GM10248 (cell line): ENCODE data around the gene CYTIP.
"Not testable (repeated sequence)": the region's sequence is repeated elsewhere in the genome, so short reads cannot be mapped to it uniquely, and the experiment has no call there.

Source experiments
- CTCF ChIA-PET: fragments of 300-600 bp; sonication (Branson Sonifier 250); formaldehyde crosslinking; extraction: SDS; loops from one replicate; lab custom pipeline; 2021; ENCODE audit warnings: antibody characterized with exemption; lab: Yijun Ruan, JAX
- POLR2A ChIA-PET: fragments of 350-650 bp; sonication (Branson Sonifier 250); formaldehyde crosslinking; extraction: SDS; loops from one replicate; lab custom pipeline; 2020; ENCODE audit warnings: antibody characterized with exemption; lab: Yijun Ruan, JAX
- DNase-seq: peaks from one replicate; pipeline ENCODE4 v3.0.0; 2012; ENCODE audit errors: extremely low spot score
- CTCF ChIP-seq: IDR thresholded peaks from 2 replicates; pipeline ENCODE4 v1.5.1; 2012; ENCODE audit warnings: mild to moderate bottlenecking, low read depth; ENCODE audit errors: extremely low read depth, missing control alignments, control extremely low read depth

Gene CYTIP

GRCh38 chr2:157388827-157389226 lies 55.1 kb downstream of the CYTIP start:
- CTCF ChIA-PET, result no interaction called here
- TF ChIP-seq CTCF, result no peak
- POLR2A ChIA-PET, result no interaction called here
- no peak for DNase-seq

GRCh38 chr2:157386747-157387146 lies 57.1 kb downstream of the CYTIP start:
- no peak for TF ChIP-seq CTCF
- no peak for DNase-seq
- CTCF ChIA-PET, result interaction anchor here (1.3 to 3.9 kb wide), 3 partner anchors 17 to 51 kb away, joined by 4 to 9 read pairs (median 5); no protein-coding TSS in a partner anchor
- POLR2A ChIA-PET, result no interaction called here

GRCh38 chr2:157386247-157386646 lies 57.6 kb downstream of the CYTIP start:
- no peak for TF ChIP-seq CTCF
- CTCF ChIA-PET, result interaction anchor here (1.3 to 3.9 kb wide), 3 partner anchors 18 to 50 kb away, joined by 4 to 9 read pairs (median 5); no protein-coding TSS in a partner anchor
- POLR2A ChIA-PET, result no interaction called here
- no peak for DNase-seq

GRCh38 chr2:157377861-157378260 lies 66.0 kb downstream of the CYTIP start:
- POLR2A ChIA-PET, result no interaction called here
- TF ChIP-seq CTCF, result no peak
- DNase-seq, result no peak
- CTCF ChIA-PET, result no interaction called here

- no peak for TF ChIP-seq CTCF
- POLR2A ChIA-PET, result no interaction called here
- CTCF ChIA-PET, result interaction anchor here (1.3 kb wide), 1 partner anchor 48 kb away, joined by 4 read pairs; no protein-coding TSS in a partner anchor
Measured at GRCh38 chr2:157376041-157376440, 67.8 kb downstream of the CYTIP start.

GRCh38 chr2:157375384-157375783 lies 68.5 kb downstream of the CYTIP start:
- no peak for TF ChIP-seq CTCF
- DNase-seq, result no peak
- ChIA-PET POLR2A (no interaction called here), CTCF (interaction anchor here (1.3 kb wide), 1 partner anchor 48 kb away, joined by 4 read pairs; no protein-coding TSS in a partner anchor)

More at GRCh38 chr2:157376041-157376440, 67.8 kb downstream of the CYTIP start:
- no peak for DNase-seq

GRCh38 chr2:157368508-157368907 lies 75.4 kb downstream of the CYTIP start:
- CTCF ChIA-PET, DNase-seq, POLR2A ChIA-PET: not testable (repeated sequence)
